SK-N-SH (cell line): ENCODE data around the gene C9orf72. TPM values are rescaled to one million over a fixed set of nuclear protein-coding genes. Genes with fewer than 3 reads are reported as not detected.

ENCODE experiments used
- CTCF ChIA-PET: fragments of 300-600, 350-600 bp; formaldehyde crosslinking; extraction: SDS; loops from one replicate; lab custom pipeline; 2021; lab: Yijun Ruan, JAX
- POLR2A ChIA-PET: fragments of 350-600 bp; sonication (Branson Sonifier 250); formaldehyde crosslinking; extraction: SDS; loops from one replicate; lab custom pipeline; 2020; ENCODE audit warnings: antibody characterized with exemption, inconsistent platforms; lab: Yijun Ruan, JAX
- DNase-seq: peaks from one replicate; pipeline ENCODE4 v3.0.0; 2012
- H2AFZ ChIP-seq: fragments of 200-600 bp; sonication (generic); 2 replicates; pipeline ENCODE4 v1.8.1; 2016; ENCODE audit warnings: antibody characterized with exemption, mild to moderate bottlenecking, low read depth
- H3F3A ChIP-seq: fragments of 200-600 bp; sonication (generic); replicated peaks from 2 replicates; pipeline ENCODE3; 2016; ENCODE audit warnings: antibody characterized with exemption, mild to moderate bottlenecking; ENCODE audit not compliant: insufficient read depth
- H3K27ac ChIP-seq, 2 experiments: fragments of 200-500 bp in 1 of 2; fragments of 200-600 bp in 1 of 2; sonication (Bioruptor generic) in 1 of 2; sonication (generic), shearing (Covaris generic) in 1 of 2; 2 replicates each; pipeline versions ENCODE4 v1.5.1 to v1.6.1; 2014 to 2016; ENCODE audit warnings: low read depth in 2 of 2, inconsistent platforms in 1 of 2, low read length in 1 of 2, mild to moderate bottlenecking in 1 of 2, mixed read lengths in 1 of 2
- H3K27me3 ChIP-seq: fragments of 200-600 bp; sonication (generic), shearing (Covaris generic); 2 replicates; pipeline ENCODE4 v1.6.1; 2016; ENCODE audit warnings: mixed run types; ENCODE audit not compliant: insufficient read depth
- H3K36me3 ChIP-seq, 2 experiments: fragments of 200-500 bp in 1 of 2; fragments of 200-600 bp in 1 of 2; sonication (Bioruptor generic) in 1 of 2; sonication (generic) in 1 of 2; replicated peaks in 1 of 2; 2 replicates each; pipeline versions ENCODE3 to v1.5.1; 2014 to 2016; ENCODE audit warnings: low read length in 1 of 2, mild to moderate bottlenecking in 1 of 2; ENCODE audit not compliant: insufficient read depth in 2 of 2, control insufficient read depth in 1 of 2
- H3K4me1 ChIP-seq, 2 experiments: fragments of 200-500 bp in 1 of 2; fragments of 200-600 bp in 1 of 2; sonication (Bioruptor generic) in 1 of 2; sonication (generic), shearing (Covaris generic) in 1 of 2; 2 replicates each; pipeline versions ENCODE4 v1.5.1 to v1.6.1; 2014 to 2016; ENCODE audit warnings: low read depth in 1 of 2, low read length in 1 of 2, mixed run types in 1 of 2; ENCODE audit not compliant: insufficient read depth in 2 of 2, control insufficient read depth in 1 of 2
- H3K4me2 ChIP-seq: fragments of 200-600 bp; sonication (generic), shearing (Covaris generic); 2 replicates; pipeline ENCODE4 v1.6.1; 2017; ENCODE audit warnings: mixed run types
- H3K4me3 ChIP-seq, 2 experiments: fragments of 200-500 bp in 1 of 2; fragments of 200-600 bp in 1 of 2; sonication (Bioruptor generic) in 1 of 2; sonication (generic), shearing (Covaris generic) in 1 of 2; 2 replicates each; pipeline versions ENCODE4 v1.5.1 to v1.8.1; 2014 to 2016; ENCODE audit warnings: low read depth in 2 of 2, inconsistent platforms in 1 of 2, low read length in 1 of 2, mild to moderate bottlenecking in 1 of 2, mixed read lengths in 1 of 2, moderate library complexity in 1 of 2
- H3K79me2 ChIP-seq: fragments of 200-600 bp; sonication (generic); 2 replicates; pipeline ENCODE4 v1.8.1; 2017; ENCODE audit warnings: mild to moderate bottlenecking; ENCODE audit not compliant: insufficient read depth
- H3K9ac ChIP-seq: fragments of 200-600 bp; sonication (generic); 2 replicates; pipeline ENCODE4 v1.6.1; 2017; ENCODE audit warnings: mixed run types
- H3K9me2 ChIP-seq: fragments of 200-600 bp; sonication (generic); 2 replicates; pipeline ENCODE4 v1.6.1; 2017; ENCODE audit warnings: mixed run types
- H3K9me3 ChIP-seq: fragments of 200-600 bp; sonication (generic); 2 replicates; pipeline ENCODE4 v1.6.1; 2017; ENCODE audit warnings: mixed run types, mild to moderate bottlenecking, moderate library complexity
- H4K20me1 ChIP-seq: fragments of 200-600 bp; sonication (generic); 2 replicates; pipeline ENCODE4 v1.6.1; 2017; ENCODE audit warnings: mild to moderate bottlenecking, mixed run types; ENCODE audit not compliant: insufficient read depth
- CHD2 ChIP-seq: fragments of 150-350 bp; IDR thresholded peaks from 2 replicates; pipeline ENCODE4 v1.6.1; 2018; ENCODE audit warnings: low read length; ENCODE audit not compliant: partially characterized antibody
- ELF1 ChIP-seq: IDR thresholded peaks from 2 replicates; pipeline ENCODE4 v1.4.0; 2012
- EP300 ChIP-seq, 2 experiments: IDR thresholded peaks; 2 replicates each; pipeline versions ENCODE4 v1.4.0 to v1.6.1; 2012; ENCODE audit warnings: borderline replicate concordance in 1 of 2, low read depth in 1 of 2, low read length in 1 of 2
- EZH2phosphoT487 ChIP-seq: fragments of 200-600 bp; sonication (generic); IDR thresholded peaks from 2 replicates; pipeline ENCODE4 v1.6.1; 2017; ENCODE audit warnings: low read depth, mixed run types, mild to moderate bottlenecking, antibody characterized with exemption, moderate library complexity, borderline replicate concordance
- FOSL2 ChIP-seq: IDR thresholded peaks from 2 replicates; pipeline ENCODE4 v1.4.0; 2012; ENCODE audit warnings: low read depth, mild to moderate bottlenecking, moderate library complexity, borderline replicate concordance
- FOXM1 ChIP-seq: IDR thresholded peaks from 2 replicates; pipeline ENCODE4 v1.4.0; 2012; ENCODE audit warnings: low read depth, mild to moderate bottlenecking
- GATA2 ChIP-seq: sonication (generic); formaldehyde crosslinking; IDR thresholded peaks from 2 replicates; pipeline ENCODE4 v1.5.0; 2020; ENCODE audit warnings: mild to moderate bottlenecking, missing genetic modification reagents
- JUND ChIP-seq: IDR thresholded peaks from 2 replicates; pipeline ENCODE4 v1.4.0; 2012
- MEF2A ChIP-seq: IDR thresholded peaks from 2 replicates; pipeline ENCODE4 v1.4.0; 2012; ENCODE audit warnings: low read depth, borderline replicate concordance
- NFIC ChIP-seq: IDR thresholded peaks from 2 replicates; pipeline ENCODE4 v1.4.0; 2012; ENCODE audit warnings: borderline replicate concordance
- NRF1 ChIP-seq: IDR thresholded peaks from 2 replicates; pipeline ENCODE4 v1.6.1; 2012; ENCODE audit warnings: low read depth, mild to moderate bottlenecking, low read length
- POLR2AphosphoS5 ChIP-seq: IDR thresholded peaks from 2 replicates; pipeline ENCODE4 v1.6.1; 2012; ENCODE audit warnings: low read depth, low read length
- RCOR1 ChIP-seq: fragments of 150-350 bp; IDR thresholded peaks from 2 replicates; pipeline ENCODE4 v1.6.1; 2017; ENCODE audit warnings: antibody characterized with exemption, low read length
- RFX5 ChIP-seq: IDR thresholded peaks from 2 replicates; pipeline ENCODE4 v1.6.1; 2012; ENCODE audit warnings: mild to moderate bottlenecking, improper control_type of control experiment, low read length
- SIN3A ChIP-seq: IDR thresholded peaks from 2 replicates; pipeline ENCODE4 v1.6.1; 2012; ENCODE audit warnings: low read depth, mild to moderate bottlenecking, low read length, moderate library complexity, borderline replicate concordance
- TAF1 ChIP-seq: IDR thresholded peaks from 2 replicates; pipeline ENCODE4 v1.6.1; 2012; ENCODE audit warnings: low read depth, mild to moderate bottlenecking, low read length, moderate library complexity, borderline replicate concordance
- WGBS: methylation state at CpG from one replicate; pipeline ENCODE4 v1.1.6; 2017; ENCODE audit warnings: low lambda C conversion rate; 5-methylcytosine and 5-hydroxymethylcytosine counted together
- polyA plus RNA-seq, 3 experiments: library from polyadenylated mRNA; depleted of rRNA; stranded (reverse); fragments of >200 nt; gene quantifications; 2 replicates each; pipeline ENCODE4 v1.2.3, GENCODE V29; 2012
- TF ChIP-seq, protein P1 (sequence below): IDR thresholded peaks from 2 replicates; pipeline ENCODE4 v1.4.0; 2012; ENCODE audit warnings: low read depth
- TF ChIP-seq, protein P2 (sequence below): fragments of 150-350 bp; IDR thresholded peaks from 2 replicates; pipeline ENCODE4 v1.6.1; 2016; ENCODE audit warnings: mild to moderate bottlenecking, low read depth, low read length
- TF ChIP-seq, protein P3 (sequence below): IDR thresholded peaks from 2 replicates; pipeline ENCODE4 v1.6.1; 2012; ENCODE audit warnings: mild to moderate bottlenecking, low read depth, low read length, moderate library complexity
- TF ChIP-seq, protein P4 (sequence below): fragments of 150-350 bp; IDR thresholded peaks from 2 replicates; pipeline ENCODE4 v1.6.1; 2017; ENCODE audit warnings: antibody characterized with exemption, low read length, low read depth, borderline replicate concordance

Gene C9orf72
- polyA plus RNA-seq, 1 of the 3 experiments (the other 2 are of a cell fraction): 4.0 TPM

DNA sequence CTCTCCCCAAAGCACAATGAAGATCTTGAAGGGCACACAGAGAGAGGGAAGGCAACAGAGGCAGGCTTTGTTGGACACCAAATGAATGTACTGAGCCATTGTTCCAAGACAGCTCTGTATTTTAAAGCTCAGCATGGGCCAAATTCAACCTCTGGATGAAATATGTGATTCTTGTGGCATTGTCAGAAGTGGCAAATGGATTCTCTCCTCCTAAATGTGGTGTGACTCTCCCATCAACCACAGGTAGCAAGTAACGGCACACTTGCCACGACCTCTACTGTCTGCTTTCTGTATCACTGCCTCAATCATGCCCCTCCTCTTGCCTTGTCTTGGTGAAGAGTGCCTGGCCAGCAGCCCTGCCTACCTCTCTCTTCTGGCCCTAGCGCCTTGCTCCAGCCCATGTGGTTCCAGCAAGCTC lies 37.6 kb downstream of the C9orf72 start:
- H3F3A ChIP-seq: no peaks in the 10 kb centered on the region
- H3K9me3 ChIP-seq: no peaks in the 10 kb centered on the region
- TF ChIP-seq, protein P1, sequence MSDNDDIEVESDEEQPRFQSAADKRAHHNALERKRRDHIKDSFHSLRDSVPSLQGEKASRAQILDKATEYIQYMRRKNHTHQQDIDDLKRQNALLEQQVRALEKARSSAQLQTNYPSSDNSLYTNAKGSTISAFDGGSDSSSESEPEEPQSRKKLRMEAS: no peak
- no peak for TF ChIP-seq ELF1
- TF ChIP-seq JUND: no peak
- TF ChIP-seq, all 33 proteins: peak for 0
- ChIA-PET CTCF (interaction anchor here (1.7 to 1.9 kb wide), 3 partner anchors 10 to 202 kb away, joined by 5 to 8 read pairs (median 8); no protein-coding TSS in a partner anchor), POLR2A (interaction anchor here (0.6 kb wide), 1 partner anchor 10 kb away, joined by 3 read pairs; no protein-coding TSS in a partner anchor)
- Histone ChIP-seq H3K79me2 (no peaks in the 10 kb centered on the region), H3K27me3 (no peaks in the 10 kb centered on the region), H2AFZ (no peak overlapping the region), H3K27ac (no peak overlapping the region), H4K20me1 (no peaks in the 10 kb centered on the region), H3K9me2 (no peaks in the 10 kb centered on the region), H3K4me1 (no peaks in the 10 kb centered on the region; a peak in 1 of 4 replicates), H3K4me2 (no peak overlapping the region), H3K4me3 (no peak overlapping the region), H3K9ac (no peak overlapping the region), H3K36me3 (no peaks in the 10 kb centered on the region)
- DNase-seq: no peak
- 84% methylated on average over 3 of the region's 3 CpGs for WGBS

DNA sequence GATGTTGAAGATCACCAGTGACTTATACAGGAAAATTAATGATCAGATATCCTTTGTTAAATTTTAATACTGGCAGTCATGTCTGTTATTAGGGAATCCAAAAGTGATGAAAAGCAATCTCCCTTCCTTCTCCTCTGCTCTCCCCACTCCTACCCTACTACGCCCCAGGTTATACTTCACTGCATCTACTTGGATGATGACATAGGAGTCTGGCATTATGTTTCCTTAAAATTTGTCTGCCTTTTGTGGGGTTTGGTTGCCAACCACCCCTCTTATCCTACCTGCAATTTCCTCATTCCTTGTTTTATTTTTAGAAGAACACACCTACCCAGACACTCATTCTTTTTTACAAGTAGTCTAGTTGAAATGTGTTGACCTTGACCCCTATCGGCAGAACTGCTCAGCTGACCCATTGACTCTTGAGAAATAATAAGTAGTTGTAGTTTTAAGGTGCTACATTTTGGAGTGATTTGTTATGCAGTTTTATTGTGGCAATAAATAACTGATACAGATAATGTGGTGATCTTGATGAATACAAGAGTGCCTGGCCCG lies 38.5 kb downstream of the C9orf72 start:
- Histone ChIP-seq H3K4me2 (no peak overlapping the region), H3K79me2 (no peaks in the 10 kb centered on the region), H3K9ac (no peak overlapping the region)
- 100% methylated on average over 3 of the region's 3 CpGs for WGBS
- TF ChIP-seq SIN3A (no peak), EP300 (IDR thresholded peaks at IDR 0.05; ENCODE audit: borderline replicate concordance in 1 of 2, low read depth in 1 of 2, low read length in 1 of 2) (no peak), RFX5 (no peak), MEF2A (no peak), GATA2 (CRISPR knock-in tag) (no peak), CHD2 (no peak), NFIC (no peak), NRF1 (no peak), RCOR1 (no peak), TAF1 (no peak), FOXM1 (no peak), FOSL2 (no peak), EZH2phosphoT487 (no peak), POLR2AphosphoS5 (no peak)
- TF ChIP-seq, protein P2, sequence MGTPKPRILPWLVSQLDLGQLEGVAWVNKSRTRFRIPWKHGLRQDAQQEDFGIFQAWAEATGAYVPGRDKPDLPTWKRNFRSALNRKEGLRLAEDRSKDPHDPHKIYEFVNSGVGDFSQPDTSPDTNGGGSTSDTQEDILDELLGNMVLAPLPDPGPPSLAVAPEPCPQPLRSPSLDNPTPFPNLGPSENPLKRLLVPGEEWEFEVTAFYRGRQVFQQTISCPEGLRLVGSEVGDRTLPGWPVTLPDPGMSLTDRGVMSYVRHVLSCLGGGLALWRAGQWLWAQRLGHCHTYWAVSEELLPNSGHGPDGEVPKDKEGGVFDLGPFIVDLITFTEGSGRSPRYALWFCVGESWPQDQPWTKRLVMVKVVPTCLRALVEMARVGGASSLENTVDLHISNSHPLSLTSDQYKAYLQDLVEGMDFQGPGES: no peak
- TF ChIP-seq, protein P3, sequence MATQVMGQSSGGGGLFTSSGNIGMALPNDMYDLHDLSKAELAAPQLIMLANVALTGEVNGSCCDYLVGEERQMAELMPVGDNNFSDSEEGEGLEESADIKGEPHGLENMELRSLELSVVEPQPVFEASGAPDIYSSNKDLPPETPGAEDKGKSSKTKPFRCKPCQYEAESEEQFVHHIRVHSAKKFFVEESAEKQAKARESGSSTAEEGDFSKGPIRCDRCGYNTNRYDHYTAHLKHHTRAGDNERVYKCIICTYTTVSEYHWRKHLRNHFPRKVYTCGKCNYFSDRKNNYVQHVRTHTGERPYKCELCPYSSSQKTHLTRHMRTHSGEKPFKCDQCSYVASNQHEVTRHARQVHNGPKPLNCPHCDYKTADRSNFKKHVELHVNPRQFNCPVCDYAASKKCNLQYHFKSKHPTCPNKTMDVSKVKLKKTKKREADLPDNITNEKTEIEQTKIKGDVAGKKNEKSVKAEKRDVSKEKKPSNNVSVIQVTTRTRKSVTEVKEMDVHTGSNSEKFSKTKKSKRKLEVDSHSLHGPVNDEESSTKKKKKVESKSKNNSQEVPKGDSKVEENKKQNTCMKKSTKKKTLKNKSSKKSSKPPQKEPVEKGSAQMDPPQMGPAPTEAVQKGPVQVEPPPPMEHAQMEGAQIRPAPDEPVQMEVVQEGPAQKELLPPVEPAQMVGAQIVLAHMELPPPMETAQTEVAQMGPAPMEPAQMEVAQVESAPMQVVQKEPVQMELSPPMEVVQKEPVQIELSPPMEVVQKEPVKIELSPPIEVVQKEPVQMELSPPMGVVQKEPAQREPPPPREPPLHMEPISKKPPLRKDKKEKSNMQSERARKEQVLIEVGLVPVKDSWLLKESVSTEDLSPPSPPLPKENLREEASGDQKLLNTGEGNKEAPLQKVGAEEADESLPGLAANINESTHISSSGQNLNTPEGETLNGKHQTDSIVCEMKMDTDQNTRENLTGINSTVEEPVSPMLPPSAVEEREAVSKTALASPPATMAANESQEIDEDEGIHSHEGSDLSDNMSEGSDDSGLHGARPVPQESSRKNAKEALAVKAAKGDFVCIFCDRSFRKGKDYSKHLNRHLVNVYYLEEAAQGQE: no peak
- TF ChIP-seq, protein P1: no peak
- TF ChIP-seq, protein P4, sequence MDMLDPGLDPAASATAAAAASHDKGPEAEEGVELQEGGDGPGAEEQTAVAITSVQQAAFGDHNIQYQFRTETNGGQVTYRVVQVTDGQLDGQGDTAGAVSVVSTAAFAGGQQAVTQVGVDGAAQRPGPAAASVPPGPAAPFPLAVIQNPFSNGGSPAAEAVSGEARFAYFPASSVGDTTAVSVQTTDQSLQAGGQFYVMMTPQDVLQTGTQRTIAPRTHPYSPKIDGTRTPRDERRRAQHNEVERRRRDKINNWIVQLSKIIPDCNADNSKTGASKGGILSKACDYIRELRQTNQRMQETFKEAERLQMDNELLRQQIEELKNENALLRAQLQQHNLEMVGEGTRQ: no peak
- TF ChIP-seq, all 33 proteins: peak for 0
- no peaks in the 10 kb centered on the region for H3F3A ChIP-seq
- H3K27ac ChIP-seq: no peak overlapping the region
- POLR2A ChIA-PET: no interaction called here
- CTCF ChIA-PET: interaction anchor here (1.2 kb wide), 1 partner anchor 201 kb away, joined by 3 read pairs; no protein-coding TSS in a partner anchor
- no peak overlapping the region for H2AFZ ChIP-seq
- no peak overlapping the region for H3K4me3 ChIP-seq
- no peaks in the 10 kb centered on the region for H3K36me3 ChIP-seq
- no peaks in the 10 kb centered on the region for H3K27me3 ChIP-seq
- peaks cover 0 to 4% of the 10 kb centered on the region in 2 experiments; a peak in 1 of 4 replicates for H3K4me1 ChIP-seq
- no peaks in the 10 kb centered on the region for H4K20me1 ChIP-seq
- DNase-seq: no peak
- no peaks in the 10 kb centered on the region for H3K9me3 ChIP-seq
- H3K9me2 ChIP-seq: no peaks in the 10 kb centered on the region
